NCI-H460 (cell line): Measurements from ENCODE around the gene RIMKLB. TPM values are rescaled to one million over a fixed set of nuclear protein-coding genes. Genes with fewer than 3 reads are reported as not detected.

Source experiments
- total RNA-seq: library from RNA; depleted of rRNA; stranded (reverse); fragments of >200 nt; shearing (Covaris generic); gene quantifications from 2 replicates; pipeline ENCODE4 v1.2.3, GENCODE V29; 2014; rRNA removed

Gene RIMKLB
- total RNA-seq, 1 experiment from 2014 or later = 15.1 TPM

Other genes starting within 250 kb of the RIMKLB start
- gene CLEC6A, start 242.0 kb upstream of the RIMKLB start, total RNA-seq = not detected in 2 replicates
- gene CLEC4D, start 184.5 kb upstream of the RIMKLB start, total RNA-seq = not detected in 2 replicates
- not detected in 2 replicates for gene CLEC4E, start 157.1 kb upstream of the RIMKLB start, total RNA-seq
- gene AICDA, start 85.1 kb upstream of the RIMKLB start, total RNA-seq = not detected in 2 replicates
- gene MFAP5, start 35.2 kb upstream of the RIMKLB start, total RNA-seq = not detected in 2 replicates
- not detected in 2 replicates for gene A2ML1, start 124.6 kb downstream of the RIMKLB start, total RNA-seq
- 12.0 and 14.2 TPM in 2 replicates for gene PHC1, start 216.5 kb downstream of the RIMKLB start, total RNA-seq